Germinal center (tissue), 1 donor: Measurements from ENCODE around the gene TXNRD2.
"Not testable (repeated sequence)": the region's sequence is repeated elsewhere in the genome, so short reads cannot be mapped to it uniquely, and the experiment has no call there.

Source experiments
- DNase-seq: peaks from one replicate; pipeline ENCODE4 v3.0.0; 2012; ENCODE audit warnings: mixed read lengths, low spot score

The TXNRD2 gene

DNA sequence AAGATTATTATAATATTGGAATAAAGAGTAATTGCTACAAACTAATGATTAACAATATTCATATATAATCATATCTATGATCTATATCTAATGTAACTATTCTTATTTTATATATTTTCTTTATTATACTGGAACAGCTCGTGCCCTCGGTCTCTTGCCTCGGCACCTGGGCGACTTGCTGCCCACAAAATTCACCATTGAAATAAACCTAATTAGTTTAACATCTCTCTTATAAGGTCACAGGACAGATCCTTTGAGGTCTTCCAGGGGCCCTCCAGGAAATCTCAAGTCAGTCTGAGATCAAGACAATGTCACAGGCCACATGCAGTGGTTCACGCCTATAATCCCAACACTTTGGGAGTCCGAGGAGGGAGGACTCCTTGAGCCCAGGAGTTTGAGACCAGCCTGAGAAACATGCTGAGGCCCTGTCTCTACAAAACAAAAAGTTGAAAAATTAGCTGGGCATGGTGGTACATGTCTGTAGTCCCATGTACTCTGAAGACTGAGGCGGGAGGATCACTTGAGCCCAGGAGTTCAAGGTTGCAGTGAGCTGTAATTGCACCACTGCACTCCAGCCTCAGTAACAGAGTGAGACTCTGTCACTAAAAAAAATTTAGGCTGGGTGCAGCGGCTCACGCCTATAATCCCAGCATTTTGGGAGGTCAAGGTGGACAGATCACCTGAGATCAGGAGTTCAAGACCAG is 6.6 kb upstream of the TXNRD2 start:
- no peak for DNase-seq

DNA sequence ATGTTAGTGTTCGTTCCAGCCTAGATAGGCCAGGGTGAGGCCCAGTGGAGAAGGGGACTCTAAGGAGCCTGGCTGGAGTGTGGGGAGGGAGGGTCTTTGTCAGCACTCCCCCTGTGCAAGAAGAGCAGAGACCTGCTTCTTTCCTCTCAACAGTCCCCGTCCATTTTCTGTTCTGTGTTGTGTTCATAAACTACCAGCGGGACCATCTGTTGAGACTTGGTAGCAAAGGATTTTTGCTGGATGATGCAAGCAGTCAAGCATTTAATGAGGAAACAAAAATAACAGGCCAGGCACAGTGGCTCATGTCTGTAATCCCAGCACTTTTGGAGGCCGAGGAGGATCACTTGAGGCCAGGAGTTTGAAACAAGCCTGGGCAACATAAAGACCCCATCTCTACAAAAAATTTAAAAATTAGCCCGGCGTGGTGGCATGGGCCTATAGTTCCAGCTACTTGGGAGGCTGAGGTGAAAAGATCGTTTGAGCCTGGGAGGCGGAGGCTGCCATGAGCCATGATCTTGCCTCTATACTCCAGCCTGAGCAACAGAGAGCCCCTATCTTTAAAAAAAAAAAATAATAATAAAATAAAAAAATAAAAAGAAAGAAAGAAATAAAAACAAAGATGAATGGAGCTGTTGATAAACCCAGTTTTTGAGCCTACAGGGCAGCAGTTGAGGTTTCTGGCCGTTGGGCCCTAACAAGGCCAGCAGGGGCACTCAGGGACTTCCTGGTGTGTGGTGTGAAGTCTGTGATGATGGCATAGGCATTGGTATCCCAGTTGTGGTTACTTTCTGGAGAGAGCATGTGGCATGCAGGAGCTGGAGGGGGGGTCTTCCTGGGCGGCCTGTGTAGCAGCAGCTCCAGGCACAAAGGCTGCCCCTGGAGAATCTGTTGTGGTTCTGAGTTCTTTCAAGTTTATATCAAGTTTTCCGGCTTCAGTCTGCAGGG is 1.7 kb upstream of the TXNRD2 start:
- no peak for DNase-seq

DNA sequence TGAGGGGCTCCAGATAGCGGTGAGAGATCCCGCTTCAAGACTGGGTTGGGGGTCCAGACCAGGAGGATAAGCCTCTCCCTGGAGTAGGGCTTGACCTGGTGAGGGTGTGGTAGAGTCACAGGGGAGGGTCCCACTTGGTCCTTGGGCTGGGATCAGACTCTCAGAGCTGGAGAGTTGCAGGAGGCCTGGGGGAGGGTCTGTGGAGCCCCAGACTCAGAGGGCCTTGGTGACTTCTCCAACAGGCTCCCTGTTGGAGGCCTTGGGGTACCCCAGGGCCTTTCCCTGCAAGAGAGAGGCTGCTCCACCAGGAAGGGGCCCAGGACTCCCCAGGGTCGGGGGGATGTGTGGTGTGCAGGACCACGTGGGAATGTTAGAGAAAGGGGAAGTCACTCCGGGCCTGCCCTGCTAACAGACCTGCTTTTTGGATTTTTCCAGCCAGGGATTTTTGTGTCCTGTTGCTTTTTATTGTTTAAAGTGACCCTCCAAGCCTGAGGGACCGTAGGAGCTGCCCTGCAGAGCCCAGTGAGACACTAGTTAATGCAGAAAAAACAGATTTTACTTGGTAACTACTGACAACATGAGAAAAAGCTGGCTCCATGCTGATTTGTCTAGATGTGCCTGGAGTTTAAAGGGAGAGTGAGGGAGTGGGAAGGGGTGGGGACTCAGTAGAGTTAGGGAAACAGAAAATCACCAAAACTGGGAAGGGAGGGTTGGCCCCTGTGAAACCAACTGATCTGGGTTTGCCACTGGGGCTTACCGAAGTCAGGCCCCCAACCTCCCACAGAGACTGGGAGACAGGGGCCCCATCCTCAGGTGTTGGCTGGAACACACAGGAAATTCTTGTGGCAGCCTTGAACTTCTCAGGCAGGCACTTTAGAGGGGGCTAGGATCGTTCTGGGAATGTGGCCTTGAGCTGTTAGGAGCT is 801 bp upstream of the TXNRD2 start:
- peak; percentile 60 for DNase-seq

DNA sequence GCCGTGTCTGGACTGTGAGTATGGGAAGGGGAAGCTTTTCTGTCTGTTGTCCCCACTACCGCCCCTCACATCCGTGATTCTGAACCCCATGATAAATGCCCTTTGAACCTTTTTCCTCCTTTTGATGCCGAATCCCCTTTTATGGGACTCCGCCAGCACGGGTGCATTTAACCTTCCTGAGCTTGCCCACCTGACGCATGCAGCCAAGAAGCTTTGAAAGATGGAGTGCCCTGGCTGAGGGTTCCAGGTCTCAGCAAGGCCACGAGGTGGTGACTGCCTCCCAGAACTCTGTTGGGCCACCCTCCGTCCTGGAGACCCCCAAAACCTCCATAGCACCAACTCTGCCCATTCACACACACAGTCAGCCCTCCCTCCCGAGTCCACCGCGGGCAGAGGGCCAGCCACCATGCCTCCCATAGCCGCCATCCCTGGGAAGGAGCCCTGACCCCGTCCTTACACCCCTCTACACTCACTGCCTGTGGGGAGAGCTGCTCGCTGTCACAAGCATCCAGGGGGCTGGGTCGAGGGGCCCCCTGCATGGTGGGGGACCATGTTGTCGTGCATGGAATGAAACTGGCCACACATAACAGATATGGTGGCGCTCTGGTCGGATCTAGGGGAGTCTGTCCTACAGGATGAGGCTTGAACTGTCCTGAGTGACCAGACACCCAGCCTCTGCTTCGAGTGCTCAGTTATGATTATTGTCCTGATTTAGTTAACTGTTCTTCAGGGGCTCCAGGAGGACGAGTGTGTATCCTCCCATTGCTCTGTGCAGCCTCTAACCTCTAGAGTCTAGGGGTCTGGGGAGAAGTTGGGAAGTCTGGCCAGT is 868 bp downstream of the TXNRD2 start:
- no peak for DNase-seq

DNA sequence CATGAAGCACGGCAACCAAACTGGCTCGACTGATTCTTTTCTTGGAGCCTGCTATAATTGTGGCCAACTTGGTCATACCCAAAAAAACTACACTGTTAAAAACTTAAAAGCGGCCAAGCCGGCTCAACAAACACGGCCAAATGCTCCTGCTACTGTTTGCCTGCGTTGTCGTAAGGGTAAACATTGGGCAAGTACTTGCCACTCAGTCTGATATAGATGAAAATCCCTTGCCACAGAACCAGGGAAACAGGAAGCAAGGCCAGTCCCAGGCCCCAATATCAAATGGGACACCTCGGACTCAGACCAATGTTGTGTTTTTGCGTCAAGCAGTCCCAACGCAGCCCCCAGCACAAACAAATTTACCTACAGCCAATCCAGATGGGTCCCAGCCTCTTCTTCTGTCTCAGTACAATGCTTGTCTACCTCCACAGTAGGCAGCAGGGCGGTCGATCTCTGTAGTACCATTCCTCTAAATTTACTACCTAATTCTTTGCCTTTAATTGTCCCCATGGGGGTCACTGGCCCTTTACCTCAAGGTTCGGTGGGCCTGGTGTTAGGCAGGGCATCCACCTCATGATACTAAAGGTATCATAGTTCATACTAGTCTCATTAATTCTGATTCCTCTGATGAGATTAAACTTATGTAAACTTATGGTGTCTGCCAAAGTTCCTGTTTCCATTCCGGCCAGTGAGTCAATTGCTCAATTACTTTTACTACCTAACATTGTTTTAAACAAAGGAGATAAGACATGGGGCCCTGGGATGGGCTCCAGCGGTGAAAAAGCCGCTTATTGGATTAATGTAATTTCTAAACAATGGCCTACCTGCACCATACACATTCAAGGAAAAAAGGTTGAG is 3.8 kb downstream of the TXNRD2 start:
- DNase-seq: no peak

DNA sequence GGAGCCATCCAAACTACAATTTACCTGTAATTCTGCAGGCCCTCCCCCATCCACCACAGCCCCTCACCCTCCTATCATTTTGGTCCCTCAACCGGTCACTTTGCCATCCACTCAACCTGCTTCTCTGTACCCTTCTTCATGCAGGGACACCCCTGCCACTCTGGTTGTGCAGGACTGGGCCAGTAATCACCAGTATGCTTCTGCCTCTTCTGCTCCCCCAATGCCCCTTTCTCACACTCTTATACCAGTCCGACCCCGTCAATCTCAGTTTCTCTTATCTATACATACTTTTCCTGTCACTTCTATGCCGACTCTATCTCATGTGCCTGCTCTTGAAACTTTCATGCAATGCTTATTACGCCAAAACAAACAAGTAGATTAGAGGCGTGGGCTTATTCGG is 5.1 kb downstream of the TXNRD2 start:
- no peak for DNase-seq

DNA sequence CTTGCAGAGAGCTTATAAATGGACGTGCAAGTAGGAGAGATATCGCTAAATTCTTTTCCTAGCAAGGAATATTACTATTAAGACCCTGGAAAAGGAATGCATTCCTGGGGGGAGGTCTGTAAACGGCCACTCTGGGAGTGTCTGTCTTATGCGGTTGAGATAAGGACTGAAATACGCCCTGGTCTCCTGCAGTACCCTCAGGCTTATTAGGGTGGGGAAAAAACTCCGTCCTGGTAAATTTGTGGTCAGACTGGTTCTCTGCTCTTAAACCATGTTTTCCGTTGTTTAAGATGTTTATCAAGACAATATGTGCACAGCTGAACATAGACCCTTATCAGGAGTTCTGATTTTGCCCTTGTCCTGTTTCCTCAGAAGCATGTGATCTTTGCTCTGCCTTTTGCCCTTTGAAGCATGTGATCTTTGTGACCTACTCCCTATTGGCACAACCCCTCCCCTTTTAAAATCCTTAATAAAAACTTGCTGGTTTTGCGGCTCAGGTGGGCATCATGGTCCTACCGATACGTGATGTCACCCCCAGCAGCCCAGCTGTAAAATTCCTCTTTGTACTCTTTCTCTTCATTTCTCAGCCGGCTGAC is 6.4 kb downstream of the TXNRD2 start:
- DNase-seq: not testable (repeated sequence)

DNA sequence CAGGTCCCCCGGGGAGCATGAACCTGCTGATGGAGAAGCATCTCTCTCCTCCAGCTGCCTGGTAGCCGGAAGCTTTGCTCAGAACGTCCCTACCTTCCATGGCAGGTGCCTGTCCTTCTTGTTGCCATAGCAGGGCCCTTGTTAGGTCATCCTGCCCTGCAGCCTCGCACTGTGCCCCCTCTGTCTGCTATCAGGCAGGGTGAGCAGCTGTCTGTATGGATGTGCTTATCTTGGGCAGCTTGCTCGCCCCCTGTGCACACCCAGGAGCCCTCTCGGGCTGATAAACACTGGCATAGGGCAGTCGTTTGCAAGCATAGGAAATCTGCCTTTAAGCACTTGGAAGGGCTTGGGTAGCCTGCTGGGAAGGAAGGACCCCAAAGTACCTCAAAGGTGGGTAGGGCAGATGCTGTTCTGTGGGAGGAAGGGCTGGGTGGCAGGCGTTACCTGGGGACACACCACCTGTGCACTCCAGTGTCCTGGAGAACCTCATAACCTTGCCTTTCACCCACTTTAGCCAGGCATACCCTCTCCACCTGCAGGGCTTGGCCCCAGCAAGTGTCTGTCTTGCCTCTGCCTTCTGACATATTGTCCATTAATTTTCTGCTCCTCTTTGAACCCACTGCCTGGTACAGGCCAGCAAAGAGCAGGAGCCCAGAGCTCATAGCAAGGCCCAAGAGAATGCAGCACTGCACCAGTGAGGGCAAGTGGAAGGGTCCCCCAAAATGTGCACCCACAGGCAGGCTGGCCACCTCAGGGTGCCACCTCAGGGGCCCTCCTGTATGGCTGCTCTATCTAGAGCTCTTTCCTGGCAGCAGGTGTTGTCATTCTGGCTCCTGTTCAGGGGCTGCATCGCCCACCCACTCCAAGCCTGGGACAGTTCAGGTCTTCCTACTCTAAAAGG is 8.0 kb downstream of the TXNRD2 start:
- DNase-seq: no peak

DNA sequence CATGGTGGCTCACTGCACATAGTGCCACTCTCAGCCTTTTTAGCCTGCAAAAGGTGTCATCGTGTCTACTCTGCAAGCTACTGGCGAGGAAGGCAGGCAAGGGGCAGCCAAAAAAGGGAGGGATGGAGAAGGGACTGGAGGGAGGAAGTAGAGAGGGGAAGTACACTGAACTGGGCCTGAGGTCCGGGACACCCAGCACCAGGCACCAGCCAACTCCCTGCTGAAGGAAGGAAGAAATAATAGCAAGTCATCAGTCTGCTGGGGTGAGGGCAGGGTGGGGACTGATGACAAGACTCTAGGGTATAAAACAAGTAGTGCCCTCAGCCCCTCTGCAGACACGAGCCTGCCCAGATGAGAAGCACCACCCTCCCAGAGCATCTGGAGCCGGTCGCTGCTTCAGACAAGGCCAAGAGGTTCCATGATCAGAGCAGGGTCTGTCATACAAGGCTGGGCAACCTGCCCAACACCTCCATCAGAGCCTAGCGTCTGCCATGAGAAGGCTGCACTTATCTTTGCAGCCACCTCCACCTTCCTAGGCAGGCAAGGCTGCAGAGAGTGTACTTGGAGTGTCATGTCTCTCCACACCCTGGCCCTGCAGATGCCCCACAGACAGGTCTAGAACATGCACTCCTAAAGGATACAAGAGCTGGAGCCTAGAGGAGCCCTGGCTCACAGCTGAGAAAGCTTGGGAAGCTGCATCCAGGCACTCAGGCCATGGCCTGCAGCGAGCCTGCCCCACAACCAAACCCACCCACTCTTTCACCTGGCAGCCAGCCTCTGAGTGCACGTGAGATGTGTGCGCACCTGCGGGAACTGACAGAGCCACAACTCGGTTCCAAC is 9.0 kb downstream of the TXNRD2 start:
- no peak for DNase-seq

DNA sequence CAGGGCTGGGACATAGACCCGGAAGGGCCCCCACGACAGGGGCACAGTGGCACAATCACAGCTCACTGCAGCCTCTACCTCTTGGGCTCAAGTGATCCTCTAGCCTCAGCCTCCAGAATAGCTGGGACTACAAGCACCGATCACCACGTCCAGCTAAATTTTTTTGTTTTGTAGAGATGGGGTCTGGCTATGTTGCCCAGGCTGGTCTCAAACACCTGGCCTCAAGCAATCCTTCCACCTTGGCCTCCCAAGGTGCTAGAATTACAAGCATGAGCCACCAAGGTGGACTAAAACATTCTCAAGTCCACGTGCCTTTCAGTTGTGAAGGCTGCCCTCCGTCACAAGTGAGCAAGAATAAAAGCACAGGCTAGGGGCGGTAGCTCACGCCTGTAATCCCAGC is 10.1 kb downstream of the TXNRD2 start:
- DNase-seq: no peak

DNA sequence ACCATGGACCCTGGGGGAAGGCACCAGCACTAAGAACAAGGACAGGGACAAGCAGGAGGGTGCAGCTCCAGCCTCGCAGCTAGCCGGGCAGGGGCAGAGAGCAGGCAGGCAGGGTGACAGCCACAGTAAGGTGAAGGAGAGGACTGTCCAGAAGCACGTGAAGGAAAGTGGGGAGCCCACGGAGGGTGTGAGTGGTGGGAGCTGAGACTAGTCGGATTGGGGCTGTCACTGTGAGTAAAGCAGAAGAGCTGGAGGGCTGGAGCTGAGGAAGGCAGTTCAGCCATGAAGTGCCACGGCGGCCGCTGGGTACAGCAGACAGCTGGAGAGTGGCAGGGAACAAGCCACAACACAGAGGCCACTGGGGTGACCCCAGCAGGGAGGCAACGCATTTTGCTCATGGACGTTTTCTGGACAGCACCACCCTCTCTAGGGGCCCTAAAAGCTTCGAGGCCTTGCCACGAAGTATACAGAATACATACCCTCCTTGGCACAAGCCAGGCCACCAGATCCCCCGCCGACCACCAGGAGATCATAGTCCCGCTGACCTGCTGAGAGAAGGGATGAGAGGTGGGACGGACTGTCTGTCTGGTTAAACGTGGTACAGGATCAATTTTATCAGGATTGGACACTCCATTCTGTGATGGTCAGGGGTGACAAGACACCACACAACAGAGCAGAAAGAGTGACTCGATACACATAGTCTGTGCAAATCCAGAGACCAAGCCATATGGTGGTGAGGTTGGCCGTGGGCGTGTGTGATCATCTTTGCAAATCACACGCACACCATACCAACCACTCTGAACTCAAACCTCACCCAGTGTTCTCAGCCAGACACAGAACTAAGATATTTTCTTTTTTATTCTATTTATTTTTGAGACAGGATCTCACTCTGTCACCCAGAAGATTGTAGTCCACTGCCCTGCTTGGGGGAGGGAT is 10.8 kb downstream of the TXNRD2 start:
- DNase-seq: no peak

DNA sequence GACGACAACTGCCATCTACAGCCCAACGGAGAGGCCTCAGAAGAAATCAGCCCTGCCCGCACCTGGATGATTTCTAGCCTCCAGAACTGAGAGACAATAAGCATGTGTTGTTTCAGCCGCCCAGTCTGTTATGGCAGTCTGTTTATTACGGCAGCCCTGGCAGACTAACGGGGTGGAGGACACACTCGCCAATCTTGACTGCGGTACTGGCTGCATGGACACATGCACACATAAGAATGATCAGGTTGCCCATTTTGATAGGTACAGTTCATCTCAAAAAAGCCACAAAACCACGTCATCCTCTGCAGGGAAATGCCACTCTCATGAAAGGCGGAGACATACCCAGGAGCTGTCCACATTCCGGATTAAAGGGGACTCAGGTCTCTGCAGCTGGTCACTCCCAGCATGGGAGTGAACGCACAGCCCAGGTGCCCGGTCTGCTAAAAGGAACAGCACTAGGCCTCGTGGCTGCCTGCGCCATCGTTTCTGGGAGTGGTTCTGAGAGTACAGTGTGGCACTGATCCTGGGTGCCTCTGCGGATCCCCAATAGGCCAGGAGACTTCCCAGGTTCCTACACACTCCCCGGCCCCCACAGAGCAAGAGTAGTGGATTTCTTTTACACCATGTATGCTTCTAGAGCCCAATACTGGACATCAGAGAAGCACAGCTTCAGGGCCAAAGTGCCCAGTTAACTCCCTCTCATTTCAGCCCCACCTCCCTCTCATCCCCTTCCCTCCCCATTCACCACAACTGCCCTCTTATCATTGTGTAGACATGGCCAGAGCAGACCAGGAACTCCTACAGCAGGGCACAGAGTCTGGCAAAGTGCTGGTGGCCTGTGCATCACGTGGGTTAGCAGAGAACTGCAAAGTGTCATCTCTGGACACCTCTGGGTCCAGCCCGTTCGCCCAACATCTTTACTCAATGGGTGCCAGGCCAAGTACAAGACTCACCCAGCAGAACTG is 11.8 kb downstream of the TXNRD2 start:
- no peak for DNase-seq

DNA sequence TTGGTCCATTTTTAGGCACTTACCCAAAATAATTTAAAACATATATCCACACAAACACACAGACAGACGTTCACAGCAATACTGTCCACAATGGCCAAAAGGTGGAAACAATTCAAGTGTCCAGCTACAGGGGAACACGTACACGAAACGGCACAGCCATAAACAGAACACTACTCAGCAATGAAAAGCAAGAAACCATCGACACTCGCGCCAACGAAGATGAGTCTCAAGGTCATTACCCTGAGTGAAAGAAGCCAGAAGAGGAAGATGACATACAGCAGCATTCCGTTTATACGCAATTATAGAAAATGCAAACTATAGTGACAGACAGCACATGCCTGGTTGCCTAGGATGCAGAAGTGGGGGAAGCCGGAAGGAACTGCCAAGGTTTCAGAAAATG is 13.4 kb downstream of the TXNRD2 start:
- DNase-seq: no peak

DNA sequence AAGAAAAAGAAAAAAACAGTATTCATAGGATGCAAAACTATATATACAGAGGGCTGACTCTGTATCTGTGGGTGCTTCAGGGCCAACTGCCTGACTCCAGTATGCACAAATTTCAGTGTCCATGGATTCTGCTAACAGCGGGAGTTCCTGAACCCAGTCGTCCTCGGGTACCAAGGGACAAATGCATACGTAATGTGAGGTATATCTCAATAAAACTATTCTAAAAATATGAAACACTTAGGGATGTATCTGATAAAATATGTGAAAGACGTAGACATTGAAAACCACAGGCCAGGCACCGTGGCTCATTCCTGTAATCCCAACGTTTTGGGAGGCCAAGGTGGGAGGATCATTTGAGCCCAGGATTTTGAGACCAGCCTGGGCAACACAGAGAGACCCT is 13.9 kb downstream of the TXNRD2 start:
- DNase-seq: no peak

DNA sequence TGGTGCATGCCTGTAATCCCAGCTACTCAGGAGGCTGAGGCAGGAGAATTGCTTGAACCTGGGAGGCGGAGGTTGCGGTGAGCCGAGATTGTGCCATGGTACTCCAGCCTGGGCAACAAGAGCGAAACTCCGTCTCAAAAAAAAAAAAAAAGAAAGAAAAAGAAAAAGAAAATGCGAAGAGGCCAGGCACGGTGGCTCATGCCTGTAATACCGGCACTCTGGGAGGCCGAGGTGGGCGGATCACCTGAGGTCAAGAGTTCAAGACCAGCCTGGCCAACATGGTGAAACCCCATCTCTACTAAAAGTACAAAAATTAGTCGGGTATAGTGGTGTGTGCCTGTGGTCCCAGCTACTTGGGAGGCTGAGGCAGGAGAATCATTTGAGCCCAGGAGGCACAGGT is 15.6 kb downstream of the TXNRD2 start:
- not testable (repeated sequence) for DNase-seq
